Measurements from ENCODE around the gene FBXO34. TPM values are rescaled to one million over a fixed set of nuclear protein-coding genes. Genes with fewer than 3 reads are reported as not detected.

Gene FBXO34
- total RNA-seq, 1 donor from 2014 or later: 20.4 TPM

DNA sequence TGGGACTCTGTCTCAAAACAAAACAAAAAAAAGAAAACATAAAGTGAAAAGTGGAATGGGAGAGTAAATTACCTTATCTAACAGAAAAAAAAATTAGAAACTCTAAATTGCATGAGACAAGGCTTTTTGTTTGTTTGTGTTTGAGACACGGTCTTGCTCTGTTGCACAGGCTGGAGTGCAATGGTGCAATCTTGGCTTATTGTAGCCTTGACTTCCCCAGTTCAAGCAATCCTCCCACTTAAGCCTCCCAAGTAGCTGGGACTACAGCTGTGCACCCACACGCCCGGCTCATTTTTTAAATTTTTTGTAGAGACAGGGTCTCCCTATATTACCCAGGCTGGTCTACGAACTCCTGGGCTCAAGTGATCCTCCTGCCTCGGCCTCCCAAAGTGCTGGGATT is 17.9 kb upstream of the FBXO34 start:
- ATAC-seq (ENCODE audit: low read depth): no peak
- intact Hi-C loops (cut with micrococcal nuclease): no loop called here

GRCh38 chr14:55254581-55254980 is 16.6 kb upstream of the FBXO34 start:
- TF ChIP-seq CTCF (IDR thresholded peaks at IDR 0.05): no peak
- Mint-ChIP-seq H3K27ac (no peak overlapping the region), H3K4me3 (no peak overlapping the region), H3K36me3 (ENCODE audit: low read depth) (no peaks in the 10 kb centered on the region), H3K9me3 (no peaks in the 10 kb centered on the region), H3K27me3 (peaks cover 14% of the 10 kb centered on the region), H3K4me1 (no peaks in the 10 kb centered on the region)
- ChIA-PET POLR2A (no interaction called here), CTCF (interaction anchor here (1.1 kb wide), 1 partner anchor 16 kb away, joined by 3 read pairs; no protein-coding TSS in a partner anchor)
- DNase-seq (no peak), ATAC-seq (ENCODE audit: low read depth) (no peak)
- intact Hi-C loops (cut with micrococcal nuclease): no loop called here

More for the DNA sequence above, 17.9 kb upstream of the FBXO34 start:
- no peak overlapping the region for H3K27ac Mint-ChIP-seq
- POLR2A ChIA-PET: no interaction called here
- CTCF ChIA-PET: no interaction called here
- TF ChIP-seq CTCF (IDR thresholded peaks at IDR 0.05): no peak
- H3K36me3 Mint-ChIP-seq (ENCODE audit: low read depth): no peaks in the 10 kb centered on the region
- no peaks in the 10 kb centered on the region for H3K9me3 Mint-ChIP-seq
- peaks cover 22% of the 10 kb centered on the region for H3K27me3 Mint-ChIP-seq
- no peak overlapping the region for H3K4me3 Mint-ChIP-seq
- H3K4me1 Mint-ChIP-seq: no peaks in the 10 kb centered on the region
- DNase-seq: no peak

GRCh38 chr14:55255979-55256378 is 15.2 kb upstream of the FBXO34 start:
- no peaks in the 10 kb centered on the region for H3K9me3 Mint-ChIP-seq
- POLR2A ChIA-PET: no interaction called here
- peaks cover 8% of the 10 kb centered on the region for H3K27me3 Mint-ChIP-seq

DNA sequence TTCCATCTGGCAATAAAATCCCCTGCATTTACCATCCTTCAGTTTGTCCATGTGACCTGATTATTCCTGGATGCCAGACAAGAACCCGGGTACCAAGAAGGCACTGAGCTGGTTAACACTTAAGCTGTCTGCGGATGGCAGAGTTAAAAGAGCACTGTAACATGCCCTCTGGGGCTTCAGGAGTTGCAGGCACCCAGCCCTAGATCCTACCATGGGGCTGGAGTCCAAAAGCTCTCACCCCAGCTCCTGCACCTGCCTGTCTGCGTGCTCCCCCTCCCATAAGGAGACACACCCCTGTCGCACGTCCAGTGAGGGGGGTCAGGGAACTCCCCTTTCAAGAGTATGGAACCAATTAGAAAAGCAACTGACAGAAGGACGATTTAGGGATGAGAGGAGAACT is 14.6 kb upstream of the FBXO34 start:
- TF ChIP-seq CTCF (IDR thresholded peaks at IDR 0.05): no peak
- Mint-ChIP-seq H3K27ac (no peak overlapping the region), H3K4me3 (no peak overlapping the region), H3K4me1 (no peaks in the 10 kb centered on the region), H3K27me3 (peaks cover 4% of the 10 kb centered on the region), H3K36me3 (ENCODE audit: low read depth) (no peaks in the 10 kb centered on the region), H3K9me3 (no peaks in the 10 kb centered on the region)
- no peak for ATAC-seq (ENCODE audit: low read depth)
- CTCF ChIA-PET: interaction anchor here (0.6 to 1.6 kb wide), 3 partner anchors 11 to 1166 kb away, joined by 3 to 4 read pairs (median 3); no protein-coding TSS in a partner anchor
- intact Hi-C loops (cut with micrococcal nuclease): no loop called here
- POLR2A ChIA-PET: no interaction called here
- DNase-seq: no peak

More at GRCh38 chr14:55255979-55256378, 15.2 kb upstream of the FBXO34 start:
- no peak for ATAC-seq (ENCODE audit: low read depth)
- no peaks in the 10 kb centered on the region for H3K4me1 Mint-ChIP-seq
- CTCF ChIA-PET: no interaction called here
- no peak for TF ChIP-seq CTCF (IDR thresholded peaks at IDR 0.05)
- DNase-seq: no peak
- intact Hi-C loops (cut with micrococcal nuclease): no loop called here
- no peak overlapping the region for H3K4me3 Mint-ChIP-seq
- H3K27ac Mint-ChIP-seq: no peak overlapping the region
- no peaks in the 10 kb centered on the region for H3K36me3 Mint-ChIP-seq (ENCODE audit: low read depth)

DNA sequence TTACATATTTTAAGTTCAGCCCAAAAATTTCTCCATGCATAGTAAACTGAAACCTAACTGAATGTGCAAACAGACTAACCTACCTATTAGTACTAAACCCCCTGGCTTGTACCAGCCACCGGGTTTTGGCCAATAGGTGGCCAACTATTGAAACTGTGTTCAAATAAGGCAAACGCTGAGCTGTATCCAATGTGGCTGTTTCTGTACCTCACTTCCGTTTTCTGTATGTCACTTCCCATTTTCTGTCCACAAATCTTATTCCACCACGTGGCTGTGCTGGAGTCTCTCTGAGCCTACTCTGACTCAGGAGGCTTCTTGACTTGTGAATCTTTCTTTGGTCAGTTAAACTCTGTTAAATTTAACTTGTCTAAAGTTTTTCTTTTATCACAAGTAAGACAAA is 6.0 kb upstream of the FBXO34 start:
- Mint-ChIP-seq H3K27ac (peak overlapping the region; percentile 31), H3K36me3 (ENCODE audit: low read depth) (peaks cover 3% of the 10 kb centered on the region), H3K27me3 (no peaks in the 10 kb centered on the region), H3K4me3 (peak overlapping the region; percentile 39), H3K9me3 (peaks cover 9% of the 10 kb centered on the region), H3K4me1 (peaks cover 4% of the 10 kb centered on the region)
- ATAC-seq (ENCODE audit: low read depth): peak; percentile 77
- intact Hi-C loops (cut with micrococcal nuclease): no loop called here
- POLR2A ChIA-PET: no interaction called here
- CTCF ChIA-PET: interaction anchor here (1.1 kb wide), 1 partner anchor 89 kb away, joined by 4 read pairs; no protein-coding TSS in a partner anchor
- DNase-seq: no peak
- no peak for TF ChIP-seq CTCF (IDR thresholded peaks at IDR 0.05)
